AG20443 (cell line): ENCODE measurements around the gene NTPCR.
"Not testable (repeated sequence)": the region's sequence is repeated elsewhere in the genome, so short reads cannot be mapped to it uniquely, and the experiment has no call there.

ENCODE experiments used
- DNase-seq: peaks from one replicate; pipeline ENCODE4 v3.0.0; 2012; ENCODE audit warnings: low spot score, mixed read lengths

Gene NTPCR, protein sequence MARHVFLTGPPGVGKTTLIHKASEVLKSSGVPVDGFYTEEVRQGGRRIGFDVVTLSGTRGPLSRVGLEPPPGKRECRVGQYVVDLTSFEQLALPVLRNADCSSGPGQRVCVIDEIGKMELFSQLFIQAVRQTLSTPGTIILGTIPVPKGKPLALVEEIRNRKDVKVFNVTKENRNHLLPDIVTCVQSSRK

DNA sequence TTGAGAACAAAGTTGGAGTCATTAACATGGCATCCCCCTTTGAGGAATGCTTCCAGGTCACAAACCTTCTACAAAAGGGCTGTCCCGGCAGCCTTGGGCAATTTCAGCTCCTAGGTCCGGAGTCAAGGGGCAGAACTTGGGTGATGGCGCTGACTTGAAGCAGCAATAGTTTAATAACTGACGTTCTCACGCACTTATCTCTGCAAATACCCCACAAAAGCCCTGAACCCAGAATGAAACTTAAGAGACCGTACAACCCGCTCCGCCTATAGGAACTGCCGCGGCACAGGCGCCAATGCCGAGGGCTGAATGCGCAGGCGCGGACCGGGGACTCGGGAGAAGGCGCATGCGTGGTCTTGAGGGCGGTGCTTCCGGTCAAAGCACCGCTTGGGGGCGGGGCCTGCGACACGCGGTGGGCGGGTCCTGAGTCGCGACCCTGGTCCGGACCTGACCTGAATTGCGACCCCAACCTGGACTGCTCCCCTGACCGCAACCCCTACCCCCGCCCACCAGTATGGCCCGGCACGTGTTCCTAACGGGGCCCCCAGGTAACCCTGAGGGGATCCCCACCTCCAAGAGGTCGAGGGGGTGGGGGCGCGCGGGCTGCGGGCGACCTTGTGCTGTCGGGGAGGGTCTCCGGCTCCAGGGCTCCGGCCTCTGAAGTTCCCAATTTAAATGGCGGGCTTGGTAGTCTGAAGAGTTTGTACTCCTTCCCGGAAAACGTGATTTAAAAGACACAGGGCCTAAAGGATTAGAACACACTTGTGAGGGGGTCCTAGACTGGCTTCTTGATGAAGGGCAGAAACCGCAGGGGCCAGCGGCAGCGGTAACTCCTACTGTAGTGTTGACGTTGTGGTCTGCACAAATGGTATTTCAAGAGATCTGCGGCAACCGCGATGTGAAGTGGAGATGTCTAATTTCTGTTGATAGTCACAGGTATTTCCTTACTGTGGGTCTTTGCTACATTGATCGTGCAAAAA, at the start of gene NTPCR:
Gene NTPCR, plus strand, starts transcription at position 415 of the 980 bp plus-strand sequence. Its CDS starts 100 bp downstream, at position 515.
- DNase-seq, result peak; percentile 100

DNA sequence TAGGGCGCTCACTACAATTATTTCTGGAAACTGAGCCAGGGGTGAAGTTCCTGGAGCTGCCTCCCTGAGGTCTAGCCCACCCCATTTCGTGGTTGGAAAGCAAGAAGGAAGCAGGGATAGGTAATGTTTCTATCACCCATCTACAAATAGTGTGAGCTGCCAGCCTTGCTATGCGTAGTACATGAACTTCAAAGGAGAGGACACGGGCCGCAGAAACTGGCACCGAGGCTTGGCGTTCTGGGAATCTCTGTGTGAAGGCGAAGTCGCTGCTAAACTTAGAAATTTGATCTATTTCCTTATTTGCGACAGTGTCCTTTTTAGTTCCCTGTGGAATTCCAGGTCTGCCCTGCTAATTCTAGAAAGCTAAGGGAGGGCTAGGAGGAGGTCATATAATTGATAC, 49.6 kb upstream of the NTPCR start:
- DNase-seq, result no peak

DNA sequence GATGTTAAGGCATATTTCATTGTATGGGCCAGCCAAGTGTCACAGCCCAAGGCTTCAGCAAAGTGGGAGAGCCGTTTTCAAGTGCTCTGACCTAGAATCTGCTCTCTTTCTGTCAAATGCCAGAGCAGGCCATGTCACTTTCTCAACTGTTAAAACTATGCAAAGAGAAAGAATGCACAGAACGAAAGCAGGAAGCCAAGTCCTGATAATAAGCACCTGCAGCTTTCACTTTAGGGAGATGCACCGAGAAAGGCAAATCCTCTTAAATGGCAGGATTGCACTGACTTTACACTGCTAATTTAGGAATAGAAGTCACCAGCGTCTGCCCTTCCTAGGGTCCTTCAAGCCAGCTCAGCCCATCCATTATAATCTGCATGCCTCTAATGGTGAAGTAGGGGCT, 49.2 kb upstream of the NTPCR start:
- no peak for DNase-seq

DNA sequence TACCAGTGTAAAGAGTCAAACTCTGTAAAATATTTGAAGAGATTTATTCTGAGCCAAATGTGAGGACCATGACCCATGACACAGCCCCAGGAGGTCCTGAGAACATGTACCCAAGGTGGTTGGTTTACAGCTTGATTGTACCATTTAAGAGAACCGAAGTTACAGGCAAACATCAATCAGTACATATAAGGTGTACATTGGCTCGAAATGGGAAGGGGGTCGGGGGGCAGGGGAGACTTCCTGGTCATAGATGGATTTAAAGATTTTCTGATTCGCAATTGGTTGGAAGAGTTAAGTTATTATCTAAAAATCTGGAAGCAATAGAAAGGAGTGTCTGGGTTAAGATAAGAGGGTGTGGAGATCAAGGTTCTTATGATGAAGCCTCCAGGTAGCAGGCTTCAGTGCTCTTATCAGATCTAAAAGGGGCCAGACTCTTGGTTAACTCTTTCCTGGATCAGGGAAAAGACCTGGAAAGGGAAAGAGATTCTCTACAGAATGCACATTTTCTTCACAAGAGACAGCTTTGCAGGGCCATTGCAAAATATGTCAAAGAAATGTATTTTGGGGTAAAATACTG, 47.5 kb upstream of the NTPCR start:
- DNase-seq, result no peak

DNA sequence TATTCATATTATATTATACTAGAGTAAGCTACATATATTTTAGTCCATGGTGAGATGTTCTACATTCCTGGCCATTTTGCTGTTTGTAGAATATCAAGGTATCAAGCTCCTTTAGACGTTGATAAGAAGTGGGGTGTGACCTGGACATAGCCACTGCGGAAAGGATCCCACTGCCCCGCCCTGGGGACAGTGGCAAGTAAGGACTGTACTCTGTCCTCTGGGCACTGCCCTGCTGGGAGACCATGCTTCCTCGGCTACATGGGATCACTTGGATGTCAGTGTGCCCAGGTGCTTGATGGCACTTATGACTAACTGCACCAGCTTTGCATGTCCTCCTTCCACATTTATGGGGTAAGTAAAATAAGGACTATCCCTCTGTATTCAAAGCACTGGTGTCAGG, 46.3 kb upstream of the NTPCR start:
- DNase-seq, result no peak

DNA sequence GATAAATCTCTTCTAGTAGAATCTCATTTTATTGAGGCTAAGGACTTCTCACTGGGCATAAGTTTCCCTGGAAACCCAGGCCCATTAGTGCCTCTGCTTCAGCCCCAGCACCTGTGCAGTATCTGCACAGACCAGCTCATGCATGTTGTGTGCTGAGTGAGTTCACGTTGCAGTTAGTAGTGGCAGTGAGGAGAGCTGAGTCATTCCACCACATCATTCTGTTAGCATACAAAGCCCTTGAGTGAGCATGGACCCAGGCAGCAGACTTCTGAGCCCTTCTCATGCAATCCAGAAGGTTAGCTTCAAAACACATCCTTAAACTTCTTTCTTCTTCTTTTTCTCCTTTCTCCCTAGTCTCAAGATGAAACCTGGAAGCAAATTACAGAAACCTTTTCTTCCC, 45.8 kb upstream of the NTPCR start:
- peak; percentile 89 for DNase-seq

DNA sequence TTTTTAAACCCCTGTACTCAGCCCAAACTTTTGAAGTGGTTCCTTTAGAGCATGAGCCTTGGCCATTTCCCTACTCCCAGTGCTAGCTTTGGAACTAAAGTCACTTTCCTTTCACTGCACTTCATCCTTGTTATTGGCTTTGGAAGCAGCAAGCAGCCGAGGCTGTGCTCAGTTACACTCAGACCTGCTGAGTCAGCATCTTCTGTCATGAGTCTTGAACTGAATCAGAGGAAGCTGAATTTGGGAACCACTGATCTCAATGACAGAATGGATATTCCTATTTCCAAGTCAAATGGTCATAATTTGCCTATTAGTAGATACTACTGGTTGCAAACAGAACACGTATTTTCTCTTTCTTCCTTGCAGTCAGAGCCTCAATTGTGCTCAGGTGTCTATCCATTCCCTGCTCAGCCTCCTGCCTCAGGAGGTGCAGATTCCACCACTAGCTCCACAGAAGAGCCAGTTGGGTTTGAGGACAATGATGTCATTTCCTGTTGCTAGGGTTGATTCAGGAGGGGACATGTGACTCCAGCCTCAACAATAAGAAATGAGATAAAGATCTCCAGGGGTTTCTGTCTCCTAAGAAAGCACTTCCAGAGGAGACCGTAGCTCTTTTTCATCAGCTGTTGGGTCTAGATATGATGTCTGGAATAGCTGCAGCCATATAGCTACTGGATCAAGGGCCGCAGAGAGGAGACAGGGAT, 44.9 kb upstream of the NTPCR start:
- DNase-seq, result no peak

DNA sequence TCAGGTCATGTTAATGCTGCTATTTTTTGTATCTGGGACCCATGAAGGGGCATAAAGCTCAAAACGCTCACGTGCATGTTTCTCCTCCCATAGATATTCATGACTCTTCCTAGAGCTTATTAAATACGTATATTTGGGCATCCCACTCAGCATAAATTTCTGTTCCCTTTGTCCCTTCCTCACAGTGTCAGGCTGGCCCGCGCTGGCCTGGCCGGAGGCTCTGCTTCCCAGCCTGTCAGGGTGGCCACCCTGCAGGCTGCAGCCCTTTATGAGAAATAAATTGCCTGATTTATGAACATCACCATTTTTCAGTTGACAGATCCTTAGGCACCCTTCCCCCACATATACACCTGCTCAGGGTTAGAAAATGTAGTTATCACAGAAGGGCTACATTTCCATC, 44.0 kb upstream of the NTPCR start:
- no peak for DNase-seq

DNA sequence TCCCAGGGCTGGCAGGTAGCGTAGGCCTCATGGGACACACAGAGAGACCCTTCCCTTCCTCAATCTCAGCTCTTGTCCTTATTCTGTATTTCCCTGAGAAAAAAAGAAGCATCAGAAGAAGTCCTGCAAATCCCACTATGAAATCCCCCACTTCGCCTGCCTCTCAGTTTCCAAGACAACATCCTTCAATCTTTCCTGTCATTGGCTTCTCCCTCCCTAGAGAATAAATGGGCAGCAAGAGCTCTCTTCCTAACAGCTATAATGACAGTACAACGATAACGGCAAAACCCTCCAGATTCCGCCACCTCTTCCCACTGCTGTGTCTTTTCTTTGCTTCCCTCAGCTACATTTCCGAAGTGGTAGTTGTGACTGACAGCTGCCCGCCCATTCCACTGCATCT, 41.6 kb upstream of the NTPCR start:
- DNase-seq, result no peak

DNA sequence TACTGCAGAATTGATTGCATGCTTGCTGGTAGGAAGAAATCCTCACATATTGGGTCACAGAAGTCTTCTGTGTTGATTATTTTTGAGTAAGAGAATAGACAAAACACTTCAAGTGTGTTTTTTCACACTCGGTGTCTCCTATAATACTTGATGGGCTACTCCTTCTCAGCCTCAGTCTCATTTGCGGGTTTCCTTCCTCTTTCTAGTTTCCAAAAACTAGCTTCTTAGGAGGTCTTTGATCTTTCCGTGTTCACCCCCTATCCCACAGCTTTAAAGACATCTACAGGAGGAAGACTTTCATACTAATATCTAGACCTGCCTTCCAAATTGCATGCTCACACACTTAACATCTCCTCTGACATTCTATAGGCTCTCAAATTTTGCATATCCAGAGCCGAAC, 40.7 kb upstream of the NTPCR start:
- DNase-seq, result no peak

DNA sequence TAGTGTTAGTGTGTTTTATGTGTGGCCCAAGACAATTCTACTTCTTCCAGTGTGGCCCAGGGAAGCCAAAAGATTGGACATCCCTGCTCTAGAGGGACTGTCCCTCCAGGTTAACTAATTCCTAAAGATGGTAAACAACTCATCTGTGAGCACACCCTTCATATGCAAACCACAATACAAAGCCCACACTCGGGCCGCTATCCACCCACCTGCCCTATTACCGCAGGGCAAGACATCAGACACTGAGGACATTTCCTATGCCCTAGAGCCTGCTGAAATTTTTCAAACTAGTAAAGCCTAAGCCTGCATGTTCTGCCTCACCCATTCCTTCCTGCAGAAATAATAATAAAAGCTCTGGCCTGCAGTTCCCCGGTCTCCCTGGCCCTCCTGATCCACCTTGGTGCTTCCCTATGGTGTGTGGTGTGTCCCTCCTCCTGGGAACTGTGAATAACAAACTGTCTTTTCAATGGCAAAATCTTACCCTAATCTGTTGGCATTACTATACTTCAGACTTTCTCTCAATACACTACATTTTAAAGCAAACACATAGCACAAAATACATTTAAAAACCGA, 39.3 kb upstream of the NTPCR start:
- DNase-seq, result no peak

DNA sequence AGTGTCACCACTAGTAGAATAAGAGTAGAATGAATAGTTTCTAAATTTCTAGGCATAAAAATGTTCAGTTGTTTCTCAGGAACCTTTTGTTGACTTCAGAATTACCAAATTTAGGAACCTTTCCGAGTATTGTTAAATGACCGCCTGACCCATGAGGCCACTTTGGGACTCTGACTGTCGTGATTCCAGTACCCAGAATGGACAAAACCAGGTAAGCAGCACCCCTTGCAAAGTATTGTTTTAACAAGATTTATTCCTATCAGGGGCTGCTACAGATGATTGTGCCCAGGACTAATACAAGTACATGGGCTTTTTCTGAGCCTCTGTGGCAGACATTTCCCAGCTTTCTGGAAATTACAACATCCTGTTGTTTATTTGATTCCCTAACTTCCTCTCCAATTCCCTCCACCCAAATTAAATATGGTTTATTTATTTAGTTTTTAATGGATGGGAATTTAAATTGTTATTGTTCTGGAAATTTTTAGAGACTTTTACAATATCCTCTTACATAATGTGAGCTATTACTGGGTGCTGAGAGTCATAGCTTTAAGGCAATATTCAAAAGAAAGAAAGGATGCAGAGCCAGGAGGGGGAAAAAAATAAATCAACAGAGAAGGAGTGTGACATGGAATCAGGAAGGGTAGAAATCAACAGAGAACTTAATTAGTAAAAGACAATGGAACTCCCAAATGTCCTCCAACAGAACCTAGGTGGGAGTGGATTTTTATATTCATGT, 37.4 kb upstream of the NTPCR start:
- no peak for DNase-seq

DNA sequence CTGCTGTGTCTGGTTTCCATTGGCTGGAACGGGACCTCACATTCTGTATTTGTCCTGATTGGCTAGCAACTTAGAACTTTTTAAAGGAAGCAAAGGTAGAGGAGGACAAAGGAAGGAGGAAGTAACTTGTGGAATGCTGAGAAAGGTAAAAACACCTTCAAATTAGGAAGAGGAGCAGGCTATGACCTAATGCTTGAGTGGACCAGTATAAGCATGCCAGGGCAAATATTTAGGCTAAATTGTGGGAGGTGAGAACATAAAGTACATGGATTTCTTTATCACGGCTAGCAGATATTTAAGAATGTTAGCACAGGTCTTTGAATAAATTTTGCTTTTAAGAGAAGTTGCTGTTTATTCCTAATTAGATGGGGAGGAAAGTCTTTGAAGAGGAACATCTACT, 36.1 kb upstream of the NTPCR start:
- not testable (repeated sequence) for DNase-seq

DNA sequence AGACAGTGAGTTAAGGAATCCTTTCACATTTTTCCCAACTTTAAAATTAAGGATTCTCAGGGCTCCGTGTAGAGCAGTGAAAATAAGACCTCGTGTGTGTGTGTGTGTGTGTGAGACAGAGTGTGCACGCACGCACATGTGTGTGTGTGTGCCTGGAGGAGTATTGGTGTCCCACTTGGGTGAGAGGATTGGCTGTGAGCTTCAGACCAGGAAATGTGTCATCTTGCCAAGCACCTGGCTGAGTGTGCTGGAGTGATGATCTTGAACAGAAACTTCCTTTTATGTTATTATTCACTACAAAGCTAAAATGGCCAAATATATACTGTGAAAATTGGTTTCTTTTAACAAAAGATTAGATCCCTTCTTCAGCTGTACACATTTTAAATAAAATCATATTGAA, 35.2 kb upstream of the NTPCR start:
- no peak for DNase-seq

DNA sequence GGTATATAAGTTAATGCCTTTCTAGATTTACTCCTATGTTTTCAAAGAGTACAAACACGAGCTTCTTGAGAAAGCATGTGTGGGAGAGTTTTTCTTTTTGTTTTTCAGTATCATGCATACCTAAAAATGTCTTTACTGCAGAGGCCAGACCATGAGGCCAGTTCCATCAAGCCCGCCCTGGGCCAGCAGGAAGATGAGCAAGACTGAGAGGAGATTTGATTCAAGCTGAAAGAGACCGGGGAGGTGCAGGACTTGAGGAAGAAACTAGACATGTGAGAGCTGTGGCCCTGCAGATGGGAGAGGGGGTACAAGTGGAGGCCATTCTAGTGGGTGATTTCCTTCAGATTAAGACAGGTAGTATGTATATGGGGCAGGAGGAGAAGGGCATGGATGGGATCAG, 33.4 kb upstream of the NTPCR start:
- DNase-seq, result no peak

DNA sequence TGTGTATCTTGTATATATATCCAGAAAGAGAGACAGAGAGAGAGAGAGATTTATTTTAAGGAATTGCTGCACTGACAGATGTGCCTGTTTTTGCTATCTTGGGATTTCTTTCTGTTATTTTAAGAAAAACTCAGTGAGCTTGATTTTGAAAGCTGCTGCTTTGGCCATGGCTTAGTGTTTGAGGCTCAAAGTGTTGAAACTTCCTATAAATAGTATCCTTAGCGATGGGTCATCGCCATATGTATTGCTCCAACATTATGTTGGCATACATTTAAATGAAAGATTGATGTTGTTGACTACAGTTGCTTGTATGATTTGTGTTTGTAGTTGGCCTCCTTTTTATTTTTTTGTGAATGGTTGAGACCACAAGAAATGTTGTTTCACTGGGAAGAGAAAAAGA, 29.0 kb upstream of the NTPCR start:
- DNase-seq, result no peak

DNA sequence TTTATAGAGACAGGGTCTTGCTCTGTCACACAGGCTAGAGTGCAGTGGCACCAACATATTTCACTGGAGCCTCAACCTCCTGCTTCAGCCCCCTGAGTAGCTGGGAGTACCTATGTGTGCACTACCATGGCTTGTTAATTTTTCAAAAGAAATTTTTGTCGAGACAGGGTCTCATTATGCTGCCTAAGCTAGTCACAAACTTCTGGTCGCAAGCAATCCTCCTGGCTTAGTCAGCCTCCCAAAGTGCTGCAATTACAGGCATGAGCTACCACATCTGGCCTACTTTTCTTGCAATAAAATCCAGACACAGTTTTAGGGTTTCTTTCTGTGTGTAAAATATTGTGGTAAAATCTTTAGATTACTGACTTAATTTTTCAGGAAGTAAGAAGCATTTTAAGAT, 27.9 kb upstream of the NTPCR start:
- DNase-seq, result peak; percentile 39

DNA sequence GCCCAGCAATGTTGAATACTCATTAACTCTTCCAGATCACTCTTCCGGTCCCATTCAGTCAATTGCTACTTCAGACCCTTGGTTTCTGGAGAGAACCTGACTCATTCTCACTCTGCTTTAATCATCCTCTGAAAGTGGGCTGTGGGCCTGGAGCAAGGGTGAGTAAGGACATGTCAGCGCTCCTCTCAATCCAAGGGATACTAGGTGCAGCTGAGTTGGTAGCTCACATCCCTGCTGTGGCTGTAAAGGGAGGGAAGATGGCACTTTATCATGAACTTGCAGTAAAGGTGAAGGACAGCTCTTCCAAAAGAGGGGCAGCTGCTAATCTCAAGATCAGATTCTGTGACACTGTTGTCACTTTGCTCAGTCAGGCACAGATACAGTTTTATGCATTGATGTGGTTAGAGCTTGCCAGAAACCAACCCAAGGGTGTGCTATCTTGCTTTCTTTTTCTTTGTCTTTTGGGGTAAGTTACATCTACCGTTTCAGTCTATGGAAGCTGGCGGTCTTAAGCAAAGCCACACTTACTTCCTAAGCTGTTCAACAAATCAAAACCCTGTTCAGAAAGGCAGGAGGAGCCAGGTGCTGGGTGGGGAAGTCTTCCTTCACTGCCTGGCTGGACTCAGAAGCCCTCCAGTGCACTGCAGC, 26.5 kb upstream of the NTPCR start:
- DNase-seq, result peak; percentile 36

DNA sequence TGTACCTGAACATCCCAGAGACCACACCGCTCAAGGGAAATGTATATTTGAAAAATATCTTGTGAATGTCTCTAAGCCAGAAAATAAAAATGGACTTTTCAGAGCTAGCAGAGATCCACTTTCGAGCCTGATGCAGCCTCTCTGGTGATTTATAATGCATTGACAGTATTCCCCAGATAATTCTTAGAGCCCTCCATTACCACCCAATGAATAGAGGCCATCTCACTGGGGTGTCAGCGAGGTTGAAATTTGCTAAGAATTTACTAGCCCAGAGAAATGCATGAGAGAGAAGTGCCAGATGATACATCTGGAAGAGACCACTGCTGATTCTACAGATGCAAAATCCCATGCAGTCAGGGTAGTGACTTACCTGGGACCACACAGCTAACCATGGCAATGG, 25.5 kb upstream of the NTPCR start:
- no peak for DNase-seq

DNA sequence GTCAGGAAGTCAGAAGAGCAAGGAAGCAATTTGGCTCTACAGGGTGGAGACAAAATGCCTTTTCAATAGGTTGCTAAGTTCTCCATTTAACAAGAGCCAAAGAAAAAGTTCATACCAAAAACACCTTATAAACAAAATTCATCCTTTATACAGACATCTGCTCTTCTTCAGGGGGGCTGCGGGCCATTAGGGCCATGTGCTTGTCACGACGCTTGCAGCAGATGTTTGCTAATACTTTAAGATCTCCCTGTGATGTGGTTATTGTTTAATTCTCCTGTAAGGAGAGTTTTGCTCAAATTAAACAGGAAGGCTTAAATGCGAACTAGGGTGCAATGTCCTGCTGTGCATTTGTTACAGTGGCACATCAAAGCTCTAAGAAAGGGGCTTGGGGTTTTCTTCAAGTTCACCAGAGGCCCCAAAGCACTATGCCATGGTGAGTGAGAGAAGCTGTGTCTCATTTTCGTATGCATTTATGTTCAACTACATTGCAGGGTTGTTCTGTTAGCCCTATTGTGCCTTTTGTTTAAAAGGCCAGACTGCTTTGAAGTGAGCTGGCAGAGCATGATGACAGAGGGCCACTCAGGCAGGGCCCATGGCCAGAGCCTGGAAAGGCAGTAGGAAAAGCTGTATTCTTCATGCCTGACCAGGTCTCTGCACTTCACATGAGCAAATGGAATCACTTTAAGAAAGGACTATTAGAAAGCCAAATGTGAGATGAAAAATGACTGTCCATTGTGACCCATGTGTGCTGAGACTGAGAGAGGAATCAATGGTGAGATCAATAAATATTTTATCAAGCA, 24.8 kb upstream of the NTPCR start:
- peak; percentile 35 for DNase-seq
